ENCODE data around the gene SNAPIN.

- TF ChIP-seq YY1 (IDR thresholded peaks at IDR 0.05; ENCODE audit: insufficient read depth, insufficient read length) (no peak), ZNF274 (IDR thresholded peaks at IDR 0.05; ENCODE audit: low read depth, low read length) (no peak), SUZ12 (IDR thresholded peaks at IDR 0.05; ENCODE audit: extremely low read depth, insufficient read depth, insufficient read length) (no peak)
Observed at GRCh38 chr1:153663211-153663610, 4.7 kb downstream of the SNAPIN start.
